Uterus (tissue), 4 donors: ENCODE measurements around the gene UHRF2. TPM values are rescaled to one million over a fixed set of nuclear protein-coding genes. Genes with fewer than 3 reads are reported as not detected.
A peak's percentile ranks its signal among the peaks of the same experiment; 100 is the strongest.

ENCODE experiments used
- DNase-seq, 2 donors: peaks; one replicate each; pipeline ENCODE4 v3.0.0-alpha.2; 2019 to 2020
- H3K27ac ChIP-seq, 2 donors: fragments of 200-600 bp; sonication (generic); 1 replicate in 1 of 2; 2 replicates in 1 of 2; pipeline ENCODE4 v1.5.1; 2016 to 2018
- H3K27me3 ChIP-seq, 2 donors: fragments of 200-600 bp; sonication (generic); one replicate each; pipeline ENCODE4 v1.5.1; 2018 to 2019; ENCODE audit warnings: control low read depth in 1 of 2
- H3K36me3 ChIP-seq, 2 donors: fragments of 200-600 bp; sonication (generic); one replicate each; pipeline ENCODE4 v1.5.1; 2019; ENCODE audit warnings: control low read depth in 1 of 2
- H3K4me1 ChIP-seq, 2 donors: fragments of 200-600 bp; sonication (generic); one replicate each; pipeline ENCODE4 v1.5.1; 2018 to 2019; ENCODE audit warnings: control low read depth in 1 of 2
- H3K4me3 ChIP-seq, 2 donors: fragments of 200-600 bp; sonication (generic); 1 replicate in 1 of 2; 2 replicates in 1 of 2; pipeline ENCODE4 v1.5.1; 2018 to 2019; ENCODE audit warnings: mild to moderate bottlenecking in 1 of 2
- H3K9me3 ChIP-seq, 2 donors: fragments of 200-600 bp; sonication (generic); one replicate each; pipeline ENCODE4 v1.5.1; 2019; ENCODE audit warnings: control low read depth in 1 of 2
- POLR2A ChIP-seq, 2 donors: fragments of 450-650 bp; IDR thresholded peaks; one replicate each; pipeline ENCODE4 v1.6.1; 2016; ENCODE audit warnings: antibody characterized with exemption in 2 of 2, mild to moderate bottlenecking in 1 of 2, moderate library complexity in 1 of 2
- intact Hi-C: fragments of 100-400 bp; cut with DNase I; formaldehyde crosslinking; loops from one replicate; pipeline ENCODE4 v1.15.1; 2023; ENCODE audit warnings: low total_unique reads
- total RNA-seq, 4 donors: library from RNA; depleted of rRNA in 3 of 4; stranded (reverse); fragments of >200 nt in 3 of 4; gene quantifications; one replicate each; pipeline versions ENCODE4 v1.1.0 to v1.2.4, GENCODE V29; 2014 to 2023
- TF ChIP-seq, protein P1 (sequence below), 4 experiments: fragments of 200-600 bp in 2 of 4; fragments of 450-650 bp in 2 of 4; sonication (generic) in 2 of 4; IDR thresholded peaks; one replicate each; pipeline ENCODE4 v1.5.1; 2016 to 2019; ENCODE audit warnings: antibody characterized with exemption in 4 of 4, mild to moderate bottlenecking in 2 of 4, moderate library complexity in 1 of 4
- donor health status: DM: yes; HTN: yes; CAD: no.

The UHRF2 gene
- total RNA-seq, 4 donors from 2014 or later = 40.7 to 107 (median 63.1) TPM

DNA sequence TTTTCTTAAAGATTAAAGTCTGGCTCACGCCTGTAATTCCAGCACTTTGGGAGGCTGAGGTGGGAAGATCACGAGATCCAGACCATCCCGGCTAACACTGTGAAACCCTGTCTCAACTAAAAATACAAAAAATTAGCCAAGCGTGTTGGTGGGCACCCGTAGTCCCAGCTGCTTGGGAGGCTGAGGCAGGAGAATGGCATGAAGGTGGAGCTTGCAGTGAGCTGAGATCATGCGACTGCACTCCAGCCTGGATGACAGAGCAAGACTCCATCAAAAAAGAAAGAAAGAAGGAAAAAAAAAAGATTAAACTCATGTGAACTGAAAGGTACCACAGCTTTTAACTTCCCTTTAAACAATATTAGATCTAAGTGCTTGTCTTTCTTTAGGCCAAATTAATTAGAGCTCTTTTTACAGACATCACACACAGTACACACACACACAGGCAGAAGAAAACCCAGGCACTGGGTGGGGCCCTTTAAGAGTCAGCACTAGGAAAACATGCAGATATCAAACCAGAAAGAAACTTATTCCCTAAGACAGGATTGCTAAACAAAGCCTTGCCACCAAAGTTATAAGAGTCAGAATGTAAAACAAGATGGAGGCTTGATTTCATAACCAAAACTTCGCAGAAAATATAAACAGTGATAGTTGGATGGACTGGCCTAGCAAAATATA is 29.3 kb upstream of the UHRF2 start:
- peak in 1 of 2 donors; percentile 17 for DNase-seq
- H3K4me3 ChIP-seq = no peak overlapping the region
- H3K36me3 ChIP-seq = no peaks in the 10 kb centered on the region
- H3K9me3 ChIP-seq = no peaks in the 10 kb centered on the region
- H3K27me3 ChIP-seq = no peaks in the 10 kb centered on the region
- intact Hi-C loops = no loop called here
- TF ChIP-seq POLR2A (IDR thresholded peaks at IDR 0.05) = no peak
- TF ChIP-seq, protein P1, sequence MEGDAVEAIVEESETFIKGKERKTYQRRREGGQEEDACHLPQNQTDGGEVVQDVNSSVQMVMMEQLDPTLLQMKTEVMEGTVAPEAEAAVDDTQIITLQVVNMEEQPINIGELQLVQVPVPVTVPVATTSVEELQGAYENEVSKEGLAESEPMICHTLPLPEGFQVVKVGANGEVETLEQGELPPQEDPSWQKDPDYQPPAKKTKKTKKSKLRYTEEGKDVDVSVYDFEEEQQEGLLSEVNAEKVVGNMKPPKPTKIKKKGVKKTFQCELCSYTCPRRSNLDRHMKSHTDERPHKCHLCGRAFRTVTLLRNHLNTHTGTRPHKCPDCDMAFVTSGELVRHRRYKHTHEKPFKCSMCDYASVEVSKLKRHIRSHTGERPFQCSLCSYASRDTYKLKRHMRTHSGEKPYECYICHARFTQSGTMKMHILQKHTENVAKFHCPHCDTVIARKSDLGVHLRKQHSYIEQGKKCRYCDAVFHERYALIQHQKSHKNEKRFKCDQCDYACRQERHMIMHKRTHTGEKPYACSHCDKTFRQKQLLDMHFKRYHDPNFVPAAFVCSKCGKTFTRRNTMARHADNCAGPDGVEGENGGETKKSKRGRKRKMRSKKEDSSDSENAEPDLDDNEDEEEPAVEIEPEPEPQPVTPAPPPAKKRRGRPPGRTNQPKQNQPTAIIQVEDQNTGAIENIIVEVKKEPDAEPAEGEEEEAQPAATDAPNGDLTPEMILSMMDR (IDR thresholded peaks at IDR 0.05) = no peak
- H3K27ac ChIP-seq = peak overlapping the region; percentile 30 to 44
- no peaks in the 10 kb centered on the region for H3K4me1 ChIP-seq

DNA sequence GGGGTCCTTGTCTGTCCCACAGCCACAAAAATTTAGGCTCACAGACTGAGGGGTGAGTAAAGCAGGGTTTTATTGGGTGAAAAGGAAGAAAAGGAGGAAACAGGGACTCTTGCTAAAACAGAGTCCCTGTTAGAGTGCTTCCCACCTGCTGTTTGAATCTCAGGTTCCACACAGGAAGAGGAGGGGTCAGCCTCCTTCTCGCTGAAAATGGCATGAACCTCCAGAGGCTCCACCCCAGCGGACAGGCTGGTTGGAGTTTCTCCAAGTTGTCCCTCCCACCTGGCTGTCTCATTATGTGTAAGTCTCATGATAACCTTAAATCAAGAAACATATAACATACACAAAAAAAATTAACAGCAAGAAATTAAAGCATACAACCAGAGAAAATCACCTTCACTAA is 28.3 kb upstream of the UHRF2 start:
- Histone ChIP-seq H3K27ac (peak overlapping the region in 1 of 2 donors; percentile 30), H3K9me3 (no peaks in the 10 kb centered on the region), H3K4me1 (no peaks in the 10 kb centered on the region), H3K36me3 (no peaks in the 10 kb centered on the region), H3K27me3 (no peaks in the 10 kb centered on the region), H3K4me3 (no peak overlapping the region)
- DNase-seq = no peak
- no peak for TF ChIP-seq POLR2A (IDR thresholded peaks at IDR 0.05)
- TF ChIP-seq, protein P1 (IDR thresholded peaks at IDR 0.05) = no peak
- intact Hi-C loops = no loop called here

DNA sequence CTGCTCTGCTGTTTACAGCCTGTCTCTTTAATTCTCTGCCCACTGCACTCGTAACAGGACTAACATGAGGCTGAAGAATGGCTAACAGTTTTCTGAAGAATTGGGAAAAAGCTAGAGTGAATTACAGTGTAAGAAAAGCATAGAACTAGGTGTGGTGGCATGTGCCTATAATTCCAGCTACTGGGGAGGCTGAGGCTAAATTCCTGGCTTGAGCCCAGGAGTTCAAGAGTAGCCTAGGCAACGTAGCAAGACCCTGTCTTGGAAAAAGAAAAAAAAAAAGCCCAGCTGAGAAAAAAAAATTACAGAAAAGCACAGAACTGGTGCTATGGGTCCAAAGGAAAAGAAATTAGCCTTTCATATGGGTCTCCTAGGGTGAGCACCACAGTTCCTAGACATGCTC is 13.9 kb upstream of the UHRF2 start:
- no peaks in the 10 kb centered on the region for H3K36me3 ChIP-seq
- TF ChIP-seq POLR2A (IDR thresholded peaks at IDR 0.05) = no peak
- TF ChIP-seq, protein P1 (IDR thresholded peaks at IDR 0.05) = no peak
- intact Hi-C loops = no loop called here
- no peaks in the 10 kb centered on the region for H3K27me3 ChIP-seq
- DNase-seq = no peak
- no peak overlapping the region for H3K4me3 ChIP-seq
- H3K4me1 ChIP-seq = no peaks in the 10 kb centered on the region
- H3K27ac ChIP-seq = no peak overlapping the region
- H3K9me3 ChIP-seq = no peaks in the 10 kb centered on the region

DNA sequence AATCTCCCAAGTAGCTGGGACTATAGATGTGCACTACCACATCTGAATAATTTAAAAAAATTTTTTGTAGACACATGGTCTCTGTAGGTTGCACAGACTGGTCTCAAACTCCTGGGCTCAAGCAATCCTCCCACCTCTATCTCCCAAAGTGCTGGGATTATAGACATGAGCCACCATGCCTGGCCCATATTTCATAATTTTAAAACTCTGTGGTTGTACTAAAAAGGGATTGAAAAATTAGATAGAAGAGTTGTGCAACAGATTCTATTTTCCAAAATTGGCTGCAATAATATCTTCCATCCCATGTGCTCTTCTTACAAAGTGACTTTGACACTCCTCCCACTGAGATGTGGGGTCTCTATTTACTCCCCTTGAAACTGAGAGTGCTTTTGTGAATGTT is 7.6 kb upstream of the UHRF2 start:
- H3K4me1 ChIP-seq = no peaks in the 10 kb centered on the region
- no peaks in the 10 kb centered on the region for H3K36me3 ChIP-seq
- no peak overlapping the region for H3K4me3 ChIP-seq
- no peak overlapping the region for H3K27ac ChIP-seq
- no peak for TF ChIP-seq POLR2A (IDR thresholded peaks at IDR 0.05)
- TF ChIP-seq, protein P1 (IDR thresholded peaks at IDR 0.05) = no peak
- DNase-seq = no peak
- no peaks in the 10 kb centered on the region for H3K9me3 ChIP-seq
- no peaks in the 10 kb centered on the region for H3K27me3 ChIP-seq
- intact Hi-C loops = no loop called here

DNA sequence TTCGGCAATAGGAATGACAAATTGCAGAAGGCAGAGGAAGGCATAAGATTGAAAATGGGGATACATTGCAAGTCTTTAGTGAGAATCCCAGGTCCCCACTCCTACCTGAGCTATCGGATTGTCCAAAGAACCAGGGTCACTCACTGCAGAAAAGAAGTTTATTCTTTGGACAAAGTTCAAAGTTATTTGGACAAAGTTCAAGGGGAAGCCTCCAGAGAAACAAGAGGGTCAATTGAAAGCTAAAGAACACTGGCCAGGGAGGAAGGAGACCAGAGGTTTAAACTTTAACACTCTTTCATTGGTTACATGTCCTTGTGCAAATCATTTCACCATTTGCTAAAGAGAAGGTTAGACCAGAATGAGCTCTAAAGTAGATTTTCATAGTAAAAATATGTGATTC is 5.2 kb upstream of the UHRF2 start:
- H3K9me3 ChIP-seq = no peaks in the 10 kb centered on the region
- intact Hi-C loops = no loop called here
- H3K36me3 ChIP-seq = no peaks in the 10 kb centered on the region
- DNase-seq = no peak
- no peaks in the 10 kb centered on the region for H3K27me3 ChIP-seq
- no peak overlapping the region for H3K27ac ChIP-seq
- H3K4me1 ChIP-seq = no peaks in the 10 kb centered on the region
- H3K4me3 ChIP-seq = no peak overlapping the region
- TF ChIP-seq, protein P1 (IDR thresholded peaks at IDR 0.05) = no peak
- no peak for TF ChIP-seq POLR2A (IDR thresholded peaks at IDR 0.05)
